ENCODE data around the gene UHMK1.
"Not testable (repeated sequence)": the region's sequence is repeated elsewhere in the genome, so short reads cannot be mapped to it uniquely, and the experiment has no call there.

UHMK1 gene

DNA sequence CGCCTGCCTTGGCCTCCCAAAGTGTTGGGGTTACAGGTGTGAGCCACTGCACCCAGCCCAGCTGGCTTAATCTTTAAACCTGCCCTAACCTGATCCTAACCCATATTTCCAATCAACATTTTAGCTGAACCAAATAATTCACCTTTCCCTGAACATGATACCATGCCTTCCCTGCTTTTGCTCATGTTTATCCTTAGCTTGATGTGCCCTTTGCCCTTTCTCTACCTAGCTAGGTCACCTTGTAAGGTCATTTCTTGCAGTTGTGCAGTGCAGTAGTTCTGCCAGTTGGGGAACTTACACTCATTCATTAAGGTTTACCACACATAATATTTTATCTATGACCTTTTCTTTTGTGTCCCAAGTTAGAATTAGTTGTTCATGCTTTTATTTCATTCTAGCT is 69.3 kb downstream of the UHMK1 start:
- DNase-seq, result no peak

DNA sequence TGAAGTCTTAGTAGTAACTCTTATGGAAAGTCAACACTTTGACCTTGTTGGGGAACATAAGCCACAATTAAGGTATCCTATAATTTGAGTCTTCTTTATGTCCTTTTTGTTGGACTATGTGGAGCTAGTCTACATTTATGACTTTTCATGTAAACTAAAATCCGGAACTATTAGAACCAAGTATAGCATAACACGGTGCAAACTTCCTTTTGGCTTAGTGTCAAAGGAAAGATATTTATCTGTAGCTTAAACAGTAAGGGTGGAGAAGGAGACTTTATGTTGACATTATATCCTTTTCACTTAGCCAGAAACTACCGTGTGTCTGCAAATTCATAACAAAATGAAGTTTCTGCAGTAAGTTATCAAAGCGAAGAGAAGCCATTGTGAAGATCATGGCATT is 71.2 kb downstream of the UHMK1 start:
- DNase-seq, result no peak

DNA sequence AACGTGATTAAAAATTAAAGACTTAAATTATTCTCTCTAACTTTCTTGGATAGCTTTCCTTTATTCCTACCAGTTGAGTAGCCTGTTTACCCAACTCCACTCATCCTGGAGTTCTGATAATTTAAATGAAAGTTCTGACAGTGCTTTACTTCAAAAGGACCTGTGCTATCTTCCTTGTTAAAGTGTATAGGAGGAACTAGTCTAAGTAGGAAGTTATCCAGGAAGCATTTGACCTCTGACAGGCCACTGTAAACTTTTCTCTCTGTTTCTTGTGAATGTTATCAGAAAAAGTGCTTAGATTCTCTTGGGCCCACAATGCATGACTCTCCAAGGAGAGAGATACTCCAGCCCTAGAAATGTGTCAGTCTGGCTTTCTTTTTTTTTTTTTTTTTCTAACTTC is 73.1 kb downstream of the UHMK1 start:
- DNase-seq, result no peak

DNA sequence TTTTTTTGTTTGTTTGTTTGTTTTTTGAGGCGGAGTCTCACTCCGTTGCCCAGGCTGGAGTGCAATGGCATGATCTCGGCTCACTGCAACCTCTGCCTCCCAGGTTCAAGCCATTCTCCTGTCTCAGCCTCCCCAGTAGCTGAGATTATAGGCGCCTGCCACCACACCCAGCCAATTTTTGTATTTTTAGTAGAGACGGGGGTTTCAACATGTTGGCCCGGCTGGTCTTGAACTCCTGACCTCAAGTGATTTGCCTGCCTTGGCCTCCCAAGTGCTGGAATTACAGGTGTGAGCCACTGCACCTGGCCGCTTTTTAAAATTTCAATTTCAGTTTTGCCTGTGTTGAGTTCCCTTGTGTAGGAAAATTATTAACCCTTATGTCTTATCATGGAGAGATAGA is 73.5 kb downstream of the UHMK1 start:
- not testable (repeated sequence) for DNase-seq

DNA sequence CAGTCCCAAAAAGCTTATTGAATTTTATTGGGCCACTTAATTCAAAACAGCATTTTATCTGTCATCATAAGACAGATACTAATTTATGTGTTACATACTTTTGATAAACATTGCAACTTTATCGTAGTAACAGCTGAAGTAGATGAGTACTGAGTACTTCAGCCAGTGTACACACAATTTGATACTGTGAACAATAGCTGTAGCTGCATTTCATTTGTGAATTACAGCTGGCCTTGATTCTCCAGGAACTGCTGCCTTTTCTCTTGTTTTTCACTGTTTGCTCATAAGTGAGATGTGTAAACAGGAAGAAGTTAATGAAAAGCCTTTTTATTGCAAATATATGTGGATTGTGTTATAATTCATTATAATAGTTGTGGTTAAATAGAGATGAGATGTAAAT is 74.1 kb downstream of the UHMK1 start:
- DNase-seq, result no peak

DNA sequence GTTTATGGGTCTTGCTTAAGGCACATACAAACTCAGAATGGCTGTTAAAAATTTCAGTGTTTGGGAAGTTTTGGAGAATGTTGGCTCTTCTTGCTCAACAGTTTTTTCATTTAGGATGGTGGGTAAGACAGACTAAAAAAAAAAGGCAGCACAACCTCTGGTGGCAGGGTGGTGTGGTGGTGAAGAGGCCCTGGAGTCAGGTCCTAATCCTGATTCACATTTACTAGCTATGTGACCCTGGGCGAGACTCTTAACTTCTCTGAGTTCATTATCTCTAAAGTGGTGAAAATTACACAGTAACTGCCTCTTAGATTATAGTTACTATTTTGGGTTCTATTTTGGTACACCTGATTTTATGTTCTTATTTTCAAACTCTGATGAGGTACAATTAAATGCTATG is 75.5 kb downstream of the UHMK1 start:
- no peak for DNase-seq

DNA sequence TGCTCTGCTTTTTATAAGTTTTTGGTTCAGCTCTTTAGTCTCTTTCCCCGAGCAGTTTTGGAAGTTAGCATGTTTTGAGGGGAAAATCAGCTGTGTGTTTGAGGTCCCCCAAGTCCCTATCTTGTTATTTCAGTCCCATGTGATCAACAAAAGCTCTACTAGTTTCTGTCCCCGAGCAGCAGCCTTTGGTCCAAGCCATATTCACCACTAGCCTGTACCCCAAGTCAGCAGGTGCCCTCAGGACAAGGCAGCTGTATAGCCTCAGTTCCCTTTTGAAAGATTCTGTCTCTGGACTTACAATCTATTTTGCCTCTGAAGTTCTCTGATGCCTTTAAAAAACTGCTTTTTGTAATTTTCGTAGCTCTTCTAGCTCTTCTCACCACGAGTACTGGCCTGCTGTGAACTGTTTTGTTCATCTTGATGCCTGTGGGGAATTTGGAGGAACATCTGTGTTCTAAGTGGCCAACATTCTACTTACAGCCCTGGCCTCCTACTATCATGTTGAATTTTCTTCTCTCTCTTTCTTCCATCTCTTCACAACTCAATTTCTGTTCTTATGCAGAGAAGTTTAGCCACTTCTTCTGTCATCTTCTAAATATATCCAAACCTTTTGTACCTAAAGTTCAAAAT is 80.6 kb downstream of the UHMK1 start:
- DNase-seq, result no peak

DNA sequence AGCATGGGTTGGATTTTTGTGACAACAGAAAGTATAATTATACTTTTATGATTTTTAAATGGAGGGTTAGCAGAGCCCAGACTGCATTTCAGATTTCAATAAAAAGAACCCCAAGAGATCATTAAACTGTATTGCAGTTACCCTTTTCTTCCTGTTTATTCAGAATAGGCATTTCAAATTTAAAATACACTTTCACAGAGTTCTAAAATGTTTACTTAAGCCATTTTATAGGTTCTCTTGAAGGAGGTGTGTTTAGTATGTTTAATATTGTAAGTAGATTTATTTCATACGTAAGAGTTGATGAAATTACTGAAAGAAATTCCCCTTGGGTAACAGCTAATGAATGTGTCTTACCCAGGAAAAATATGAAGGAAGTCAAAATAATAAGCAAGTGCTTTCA is 81.3 kb downstream of the UHMK1 start:
- no peak for DNase-seq
